HEK293 (cell line): Measurements from ENCODE around the gene CDK17.

Experiments
- CTCF ChIA-PET: fragments of 350-600 bp; formaldehyde crosslinking; extraction: SDS; loops from one replicate; lab custom pipeline; 2021; ENCODE audit warnings: antibody characterized with exemption; lab: Yijun Ruan, JAX
- POLR2A ChIA-PET: fragments of 300-600 bp; formaldehyde crosslinking; extraction: SDS; loops from one replicate; lab custom pipeline; 2020; ENCODE audit warnings: antibody characterized with exemption, inconsistent platforms; lab: Yijun Ruan, JAX
- H3K27ac ChIP-seq: fragments of 200-500 bp; sonication (Bioruptor generic); 2 replicates; pipeline ENCODE4 v1.5.1; 2014; ENCODE audit warnings: low read depth, low read length, control low read depth, inconsistent platforms; ENCODE audit errors: extremely low read depth
- H3K36me3 ChIP-seq, 2 experiments: fragments of 200-500 bp in 1 of 2; sonication (Bioruptor generic) in 1 of 2; 1 replicate in 1 of 2; 2 replicates in 1 of 2; pipeline ENCODE4 v1.5.1; 2014 to 2017; ENCODE audit warnings: inconsistent platforms in 2 of 2, low read length in 2 of 2; ENCODE audit not compliant: control insufficient read depth in 2 of 2, insufficient read depth in 1 of 2
- H3K4me1 ChIP-seq: fragments of 200-500 bp; sonication (Bioruptor generic); 2 replicates; pipeline ENCODE4 v1.5.1; 2014; ENCODE audit warnings: mild to moderate bottlenecking, low read length, inconsistent platforms; ENCODE audit not compliant: control insufficient read depth, insufficient read depth
- H3K4me3 ChIP-seq: 2 replicates; pipeline ENCODE4 v1.5.1; 2011; ENCODE audit warnings: low read depth, mild to moderate bottlenecking, control low read depth, low read length, moderate library complexity
- H3K9me3 ChIP-seq: fragments of 200-500 bp; sonication (Bioruptor generic); 2 replicates; pipeline ENCODE4 v1.5.1; 2014; ENCODE audit warnings: low read depth, low read length, inconsistent platforms; ENCODE audit not compliant: control insufficient read depth, insufficient read depth
- HOXD13 ChIP-seq: sonication (generic); formaldehyde crosslinking; IDR thresholded peaks from 2 replicates; pipeline ENCODE4 v1.8.0; 2022; ENCODE audit warnings: missing genetic modification reagents, borderline replicate concordance
- KLF10 ChIP-seq: fragments of 450-650 bp; IDR thresholded peaks from 2 replicates; pipeline ENCODE4 v1.5.1; 2018; ENCODE audit warnings: missing biosample characterization, mild to moderate bottlenecking, missing genetic modification characterization
- MZF1 ChIP-seq: fragments of 450-650 bp; formaldehyde crosslinking; IDR thresholded peaks from 2 replicates; pipeline ENCODE4 v1.5.1; 2017; ENCODE audit warnings: missing biosample characterization, missing genetic modification characterization, borderline replicate concordance
- SP2 ChIP-seq: fragments of 450-650 bp; formaldehyde crosslinking; IDR thresholded peaks from 2 replicates; pipeline ENCODE4 v1.5.1; 2016; ENCODE audit warnings: missing biosample characterization, missing genetic modification characterization
- WT1 ChIP-seq: fragments of 450-650 bp; formaldehyde crosslinking; IDR thresholded peaks from 2 replicates; pipeline ENCODE4 v1.5.1; 2016; ENCODE audit warnings: missing biosample characterization, missing genetic modification characterization
- YY2 ChIP-seq: fragments of 450-650 bp; formaldehyde crosslinking; IDR thresholded peaks from 2 replicates; pipeline ENCODE4 v1.5.1; 2016; ENCODE audit warnings: missing biosample characterization, missing genetic modification characterization
- ZBTB20 ChIP-seq: fragments of 450-650 bp; formaldehyde crosslinking; IDR thresholded peaks from 2 replicates; pipeline ENCODE4 v1.5.1; 2016; ENCODE audit warnings: missing biosample characterization, missing genetic modification characterization
- ZBTB49 ChIP-seq: fragments of 450-650 bp; formaldehyde crosslinking; IDR thresholded peaks from 2 replicates; pipeline ENCODE4 v1.5.1; 2016; ENCODE audit warnings: missing biosample characterization, missing genetic modification characterization, low read depth
- ZBTB7A ChIP-seq: fragments of 450-650 bp; formaldehyde crosslinking; IDR thresholded peaks from 2 replicates; pipeline ENCODE4 v1.5.1; 2016; ENCODE audit warnings: low read depth, missing biosample characterization, missing genetic modification characterization
- ZNF155 ChIP-seq: fragments of 450-650 bp; formaldehyde crosslinking; IDR thresholded peaks from 2 replicates; pipeline ENCODE4 v1.5.1; 2016; ENCODE audit warnings: missing biosample characterization, missing genetic modification characterization
- ZNF248 ChIP-seq: fragments of 450-650 bp; formaldehyde crosslinking; IDR thresholded peaks from 2 replicates; pipeline ENCODE4 v1.5.1; 2017; ENCODE audit warnings: missing biosample characterization, missing genetic modification characterization
- ZNF341 ChIP-seq: fragments of 450-650 bp; formaldehyde crosslinking; IDR thresholded peaks from 2 replicates; pipeline ENCODE4; 2016; ENCODE audit warnings: low read depth, missing biosample characterization, missing genetic modification characterization
- ZNF48 ChIP-seq: fragments of 450-650 bp; formaldehyde crosslinking; IDR thresholded peaks from 2 replicates; pipeline ENCODE4 v1.5.1; 2016; ENCODE audit warnings: missing biosample characterization, missing genetic modification characterization
- ZNF521 ChIP-seq: fragments of 450-650 bp; formaldehyde crosslinking; IDR thresholded peaks from 2 replicates; pipeline ENCODE4 v1.5.1; 2017; ENCODE audit warnings: missing biosample characterization, mild to moderate bottlenecking, missing genetic modification characterization
- ZNF544 ChIP-seq: fragments of 450-650 bp; formaldehyde crosslinking; IDR thresholded peaks from 2 replicates; pipeline ENCODE4 v1.5.0; 2017; ENCODE audit warnings: missing biosample characterization, missing genetic modification characterization
- ZNF548 ChIP-seq: fragments of 450-650 bp; formaldehyde crosslinking; IDR thresholded peaks from 2 replicates; pipeline ENCODE4 v1.5.1; 2016; ENCODE audit warnings: missing biosample characterization, missing genetic modification characterization
- ZNF555 ChIP-seq: fragments of 450-650 bp; formaldehyde crosslinking; conservative IDR thresholded peaks from 2 replicates; pipeline ENCODE4 v1.5.1; 2017; ENCODE audit warnings: missing biosample characterization, mild to moderate bottlenecking, missing genetic modification characterization, inconsistent platforms
- ZNF560 ChIP-seq: fragments of 450-650 bp; formaldehyde crosslinking; IDR thresholded peaks from 2 replicates; pipeline ENCODE4 v1.5.1; 2017; ENCODE audit warnings: missing biosample characterization, missing genetic modification characterization, borderline replicate concordance
- ZNF585B ChIP-seq: fragments of 450-650 bp; formaldehyde crosslinking; IDR thresholded peaks from 2 replicates; pipeline ENCODE4 v1.5.1; 2016; ENCODE audit warnings: missing biosample characterization, missing genetic modification characterization
- ZNF626 ChIP-seq: fragments of 450-650 bp; sonication (Bioruptor Pico); formaldehyde crosslinking; IDR thresholded peaks from 2 replicates; pipeline ENCODE4 v1.5.1; 2018; ENCODE audit warnings: missing biosample characterization, missing genetic modification characterization, inconsistent platforms
- ZNF645 ChIP-seq: fragments of 450-650 bp; formaldehyde crosslinking; IDR thresholded peaks from 2 replicates; pipeline ENCODE4; 2016; ENCODE audit warnings: missing biosample characterization, missing genetic modification characterization
- ZNF677 ChIP-seq: fragments of 450-650 bp; IDR thresholded peaks from 2 replicates; pipeline ENCODE4 v1.5.0; 2018; ENCODE audit warnings: missing biosample characterization, mild to moderate bottlenecking, missing genetic modification characterization, moderate library complexity
- ZNF791 ChIP-seq: fragments of 450-650 bp; formaldehyde crosslinking; IDR thresholded peaks from 2 replicates; pipeline ENCODE4 v1.5.1; 2016; ENCODE audit warnings: missing biosample characterization, missing genetic modification characterization
- ZSCAN16 ChIP-seq: fragments of 450-650 bp; formaldehyde crosslinking; IDR thresholded peaks from 2 replicates; pipeline ENCODE4 v1.5.1; 2016; ENCODE audit warnings: missing biosample characterization, missing genetic modification characterization
- ZSCAN30 ChIP-seq: fragments of 450-650 bp; IDR thresholded peaks from 2 replicates; pipeline ENCODE4 v1.5.1; 2018; ENCODE audit warnings: missing biosample characterization, mild to moderate bottlenecking, missing genetic modification characterization, moderate library complexity
- ZXDB ChIP-seq: fragments of 450-650 bp; formaldehyde crosslinking; IDR thresholded peaks from 2 replicates; pipeline ENCODE4 v1.5.1; 2016; ENCODE audit warnings: missing biosample characterization, missing genetic modification characterization
- TF ChIP-seq, protein P1 (sequence below): fragments of 450-650 bp; formaldehyde crosslinking; IDR thresholded peaks from 2 replicates; pipeline ENCODE4 v1.5.1; 2016; ENCODE audit warnings: missing biosample characterization, missing genetic modification characterization
- TF ChIP-seq, protein P2 (sequence below): fragments of 450-650 bp; formaldehyde crosslinking; IDR thresholded peaks from 2 replicates; pipeline ENCODE4 v1.5.1; 2017; ENCODE audit warnings: missing biosample characterization, missing genetic modification characterization
- TF ChIP-seq, protein P3 (sequence below): fragments of 450-650 bp; formaldehyde crosslinking; IDR thresholded peaks from 2 replicates; pipeline ENCODE4 v1.5.1; 2017; ENCODE audit warnings: missing biosample characterization, mild to moderate bottlenecking, missing genetic modification characterization, moderate library complexity

Gene CDK17

DNA sequence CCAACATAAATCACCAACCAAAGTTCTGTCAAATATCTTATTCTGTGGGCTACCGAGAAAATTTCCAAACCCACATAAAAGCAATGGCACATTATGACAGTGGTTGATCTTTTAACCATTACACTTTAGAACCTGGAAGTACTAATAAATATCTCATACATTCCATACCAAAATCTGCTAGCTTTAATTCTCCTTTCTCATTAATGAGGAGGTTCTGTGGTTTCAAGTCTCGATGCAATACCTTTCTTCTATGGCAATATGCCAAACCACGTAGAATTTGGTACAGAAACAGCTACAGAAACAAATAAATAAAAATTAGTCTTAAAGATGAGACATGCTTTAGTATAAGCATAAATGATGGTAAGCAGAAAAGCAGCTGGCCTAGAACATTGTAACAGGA, 105.4 kb downstream of the CDK17 start:
- no peak overlapping the region for H3K4me3 ChIP-seq
- peaks cover 15 to 21% of the 10 kb centered on the region in 2 experiments for H3K36me3 ChIP-seq
- no peaks in the 10 kb centered on the region for H3K9me3 ChIP-seq
- TF ChIP-seq YY2 (tag by site-specific recombination) = no peak
- TF ChIP-seq ZNF626 (tag by site-specific recombination) = no peak
- TF ChIP-seq ZNF560 = no peak
- no peak for TF ChIP-seq ZBTB20
- no peak for TF ChIP-seq ZNF248 (tag by site-specific recombination)
- no peak for TF ChIP-seq ZBTB7A (tag by site-specific recombination)
- TF ChIP-seq ZNF155 (tag by site-specific recombination) = no peak
- TF ChIP-seq, protein P1, sequence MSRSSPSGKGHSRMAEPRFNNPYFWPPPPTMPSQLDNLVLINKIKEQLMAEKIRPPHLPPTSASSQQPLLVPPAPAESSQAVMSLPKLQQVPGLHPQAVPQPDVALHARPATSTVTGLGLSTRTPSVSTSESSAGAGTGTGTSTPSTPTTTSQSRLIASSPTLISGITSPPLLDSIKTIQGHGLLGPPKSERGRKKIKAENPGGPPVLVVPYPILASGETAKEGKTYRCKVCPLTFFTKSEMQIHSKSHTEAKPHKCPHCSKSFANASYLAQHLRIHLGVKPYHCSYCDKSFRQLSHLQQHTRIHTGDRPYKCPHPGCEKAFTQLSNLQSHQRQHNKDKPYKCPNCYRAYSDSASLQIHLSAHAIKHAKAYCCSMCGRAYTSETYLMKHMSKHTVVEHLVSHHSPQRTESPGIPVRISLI (tag by site-specific recombination) = no peak
- TF ChIP-seq ZBTB49 (tag by site-specific recombination) = no peak
- no peak for TF ChIP-seq ZNF791 (tag by site-specific recombination)
- ChIA-PET CTCF (no interaction called here), POLR2A (no interaction called here)
- H3K27ac ChIP-seq = no peak overlapping the region
- H3K4me1 ChIP-seq = no peaks in the 10 kb centered on the region

DNA sequence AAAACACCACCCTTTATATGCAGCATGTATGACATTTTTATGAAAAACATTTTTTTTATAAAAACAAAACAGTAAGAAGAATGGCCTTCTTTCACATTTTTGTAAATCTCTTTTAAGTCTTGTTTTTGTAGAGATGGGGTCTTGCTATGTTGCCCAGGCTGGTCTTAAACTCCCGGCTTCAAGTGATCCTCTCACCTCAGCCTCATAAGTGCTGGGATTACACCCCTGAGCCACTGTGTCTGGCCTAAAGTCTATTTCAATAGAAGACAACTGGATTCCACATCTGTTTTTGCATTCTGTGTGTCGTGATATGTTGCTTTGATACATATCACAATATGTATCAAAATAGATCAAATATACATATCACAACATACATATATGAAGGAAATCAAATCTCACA, 107.1 kb downstream of the CDK17 start:
- H3K36me3 ChIP-seq = peaks cover 8 to 32% of the 10 kb centered on the region in 2 experiments
- ChIA-PET CTCF (interaction anchor here (0.5 kb wide), 1 partner anchor 227 kb away, joined by 3 read pairs; no protein-coding TSS in a partner anchor), POLR2A (no interaction called here)
- no peaks in the 10 kb centered on the region for H3K9me3 ChIP-seq
- no peak overlapping the region for H3K27ac ChIP-seq
- no peak overlapping the region for H3K4me3 ChIP-seq
- TF ChIP-seq, protein P2, sequence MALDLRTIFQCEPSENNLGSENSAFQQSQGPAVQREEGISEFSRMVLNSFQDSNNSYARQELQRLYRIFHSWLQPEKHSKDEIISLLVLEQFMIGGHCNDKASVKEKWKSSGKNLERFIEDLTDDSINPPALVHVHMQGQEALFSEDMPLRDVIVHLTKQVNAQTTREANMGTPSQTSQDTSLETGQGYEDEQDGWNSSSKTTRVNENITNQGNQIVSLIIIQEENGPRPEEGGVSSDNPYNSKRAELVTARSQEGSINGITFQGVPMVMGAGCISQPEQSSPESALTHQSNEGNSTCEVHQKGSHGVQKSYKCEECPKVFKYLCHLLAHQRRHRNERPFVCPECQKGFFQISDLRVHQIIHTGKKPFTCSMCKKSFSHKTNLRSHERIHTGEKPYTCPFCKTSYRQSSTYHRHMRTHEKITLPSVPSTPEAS = no peak
- no peak for TF ChIP-seq ZSCAN16 (tag by site-specific recombination)
- TF ChIP-seq ZNF521 (tag by site-specific recombination) = no peak
- no peak for TF ChIP-seq ZNF645
- no peak for TF ChIP-seq ZNF544 (tag by site-specific recombination)
- TF ChIP-seq ZNF585B (tag by site-specific recombination) = no peak
- no peak for TF ChIP-seq ZNF555 (tag by site-specific recombination)
- no peak for TF ChIP-seq SP2
- no peak for TF ChIP-seq ZNF548
- TF ChIP-seq ZSCAN30 (tag by site-specific recombination) = no peak
- no peak for TF ChIP-seq HOXD13
- TF ChIP-seq, protein P3, sequence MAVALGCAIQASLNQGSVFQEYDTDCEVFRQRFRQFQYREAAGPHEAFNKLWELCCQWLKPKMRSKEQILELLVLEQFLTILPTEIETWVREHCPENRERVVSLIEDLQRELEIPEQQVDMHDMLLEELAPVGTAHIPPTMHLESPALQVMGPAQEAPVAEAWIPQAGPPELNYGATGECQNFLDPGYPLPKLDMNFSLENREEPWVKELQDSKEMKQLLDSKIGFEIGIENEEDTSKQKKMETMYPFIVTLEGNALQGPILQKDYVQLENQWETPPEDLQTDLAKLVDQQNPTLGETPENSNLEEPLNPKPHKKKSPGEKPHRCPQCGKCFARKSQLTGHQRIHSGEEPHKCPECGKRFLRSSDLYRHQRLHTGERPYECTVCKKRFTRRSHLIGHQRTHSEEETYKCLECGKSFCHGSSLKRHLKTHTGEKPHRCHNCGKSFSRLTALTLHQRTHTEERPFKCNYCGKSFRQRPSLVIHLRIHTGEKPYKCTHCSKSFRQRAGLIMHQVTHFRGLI (tag by site-specific recombination) = no peak
- TF ChIP-seq ZNF48 = no peak
- no peak for TF ChIP-seq WT1
- TF ChIP-seq ZNF341 (tag by site-specific recombination) = no peak
- TF ChIP-seq ZXDB (tag by site-specific recombination) = no peak
- TF ChIP-seq KLF10 (tag by site-specific recombination) = no peak
- TF ChIP-seq ZNF677 (tag by site-specific recombination) = no peak
- no peak for TF ChIP-seq MZF1 (tag by site-specific recombination)
- no peaks in the 10 kb centered on the region for H3K4me1 ChIP-seq
